PFSK-1 (cell line): ENCODE measurements around the gene ABCB8.

Source experiments
- FOXP2 ChIP-seq: optimal IDR thresholded peaks from 2 replicates; pipeline ENCODE3; 2011; ENCODE audit warnings: borderline replicate concordance, control low read depth, inconsistent platforms; ENCODE audit not compliant: insufficient read depth; ENCODE audit errors: extremely low read length, extremely low read depth
- POLR2AphosphoS5 ChIP-seq: IDR thresholded peaks from 2 replicates; pipeline ENCODE4 v1.6.1; 2012; ENCODE audit warnings: low read depth, mild to moderate bottlenecking, control low read depth, low read length, moderate library complexity
- REST ChIP-seq, 2 experiments: IDR thresholded peaks; 2 replicates each; pipeline versions ENCODE4 v1.6.1 to v1.8.0; 2011 to 2012; ENCODE audit warnings: low read depth in 2 of 2, low read length in 2 of 2, control low read depth in 1 of 2, inconsistent platforms in 1 of 2, mild to moderate bottlenecking in 1 of 2, moderate library complexity in 1 of 2; ENCODE audit not compliant: insufficient read depth in 1 of 2
- SIN3A ChIP-seq: IDR thresholded peaks from 2 replicates; pipeline ENCODE4 v1.6.1; 2012; ENCODE audit warnings: mild to moderate bottlenecking, low read length, moderate library complexity, borderline replicate concordance; ENCODE audit not compliant: insufficient read depth
- TAF1 ChIP-seq: IDR thresholded peaks from 2 replicates; pipeline ENCODE4 v1.6.1; 2012; ENCODE audit warnings: low read length, control low read depth, borderline replicate concordance; ENCODE audit not compliant: insufficient read depth

The ABCB8 gene

GRCh38 chr7:151014950-151015349 is 13.3 kb upstream of the ABCB8 start:
- TF ChIP-seq REST (IDR thresholded peaks at IDR 0.05; ENCODE audit: insufficient read depth in 1 of 2, low read depth in 2 of 2, low read length in 2 of 2) (no peak), SIN3A (no peak), FOXP2 (no peak), POLR2AphosphoS5 (no peak)

- TF ChIP-seq TAF1 (no peak), REST (IDR thresholded peaks at IDR 0.05; ENCODE audit: insufficient read depth in 1 of 2, low read depth in 2 of 2, low read length in 2 of 2) (no peak), FOXP2 (no peak), SIN3A (no peak)
These were observed 12.3 kb upstream of the ABCB8 start for GRCh38 chr7:151015967-151016366.

DNA sequence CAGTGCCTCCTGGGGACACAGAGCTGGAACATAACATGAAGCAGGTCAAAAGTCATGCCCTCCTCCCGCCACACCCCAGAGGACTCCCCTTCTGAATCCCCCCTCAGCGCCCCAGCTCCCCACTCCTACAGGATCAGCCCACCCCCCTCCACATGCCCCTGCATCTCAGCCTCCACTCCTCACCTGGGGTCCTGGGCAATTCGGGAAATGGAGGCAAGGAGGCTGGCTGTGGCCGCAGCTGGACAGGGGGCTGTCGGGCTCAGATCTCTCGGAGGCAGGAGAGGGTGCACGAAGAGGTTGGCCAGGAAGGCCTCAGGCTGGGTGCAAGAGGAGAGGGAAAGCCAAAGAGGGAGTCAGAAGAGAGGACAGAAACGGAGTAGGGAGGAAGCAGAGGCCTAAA is 11.7 kb upstream of the ABCB8 start:
- TF ChIP-seq SIN3A (no peak), POLR2AphosphoS5 (no peak), TAF1 (no peak), FOXP2 (no peak), REST (IDR thresholded peaks at IDR 0.05; ENCODE audit: insufficient read depth in 1 of 2, low read depth in 2 of 2, low read length in 2 of 2) (no peak)

- TF ChIP-seq POLR2AphosphoS5 (no peak), REST (IDR thresholded peaks at IDR 0.05; ENCODE audit: insufficient read depth in 1 of 2, low read depth in 2 of 2, low read length in 2 of 2) (no peak), FOXP2 (no peak), TAF1 (no peak), SIN3A (no peak)
These were observed 11.3 kb upstream of the ABCB8 start for GRCh38 chr7:151016942-151017341.

DNA sequence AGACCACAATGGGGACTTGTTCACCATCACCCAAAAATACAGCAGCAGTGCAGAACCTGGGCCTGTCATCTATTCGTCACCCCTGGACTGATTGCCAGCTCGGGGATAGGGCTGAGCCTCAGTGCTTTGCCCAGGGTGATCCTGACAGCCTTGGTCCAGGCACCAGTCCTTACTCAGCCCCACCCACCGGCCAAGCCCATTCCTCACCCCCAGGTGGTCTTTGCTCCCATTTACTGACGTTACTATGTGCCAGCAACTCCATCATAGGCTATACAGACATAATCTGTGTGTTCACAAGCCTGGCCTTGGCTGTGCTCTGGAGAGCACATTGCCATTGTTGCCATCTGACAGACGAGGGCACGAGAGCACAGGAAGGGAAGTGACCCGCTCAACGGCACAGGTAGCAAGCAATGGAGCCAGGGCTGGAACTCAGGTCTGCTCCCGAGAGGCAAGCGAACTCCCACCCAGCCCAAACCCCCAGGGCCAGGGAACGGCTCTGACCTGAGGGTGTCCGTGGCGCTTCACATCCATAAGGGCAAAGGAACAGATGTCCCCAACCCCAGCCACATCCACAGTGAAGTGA is 10.8 kb upstream of the ABCB8 start:
- TF ChIP-seq FOXP2 (no peak), TAF1 (no peak), SIN3A (no peak), POLR2AphosphoS5 (no peak), REST (IDR thresholded peaks at IDR 0.05; ENCODE audit: insufficient read depth in 1 of 2, low read depth in 2 of 2, low read length in 2 of 2) (no peak)
